Activated CD8-positive, alpha-beta memory T cell treated with anti-CD3 and anti-CD28 coated beads for 1 hour (primary cell): ENCODE measurements around the gene ZNF490.
A peak's percentile ranks its signal among the peaks of the same experiment; 100 is the strongest.
"Not testable (repeated sequence)": the region's sequence is repeated elsewhere in the genome, so short reads cannot be mapped to it uniquely, and the experiment has no call there.

Experiments
- DNase-seq, 2 donors: peaks; one replicate each; pipeline ENCODE4 v3.0.0-alpha.2; 2020; ENCODE audit warnings: low read depth in 1 of 2; ENCODE audit errors: extremely low read depth in 1 of 2

ZNF490 gene

DNA sequence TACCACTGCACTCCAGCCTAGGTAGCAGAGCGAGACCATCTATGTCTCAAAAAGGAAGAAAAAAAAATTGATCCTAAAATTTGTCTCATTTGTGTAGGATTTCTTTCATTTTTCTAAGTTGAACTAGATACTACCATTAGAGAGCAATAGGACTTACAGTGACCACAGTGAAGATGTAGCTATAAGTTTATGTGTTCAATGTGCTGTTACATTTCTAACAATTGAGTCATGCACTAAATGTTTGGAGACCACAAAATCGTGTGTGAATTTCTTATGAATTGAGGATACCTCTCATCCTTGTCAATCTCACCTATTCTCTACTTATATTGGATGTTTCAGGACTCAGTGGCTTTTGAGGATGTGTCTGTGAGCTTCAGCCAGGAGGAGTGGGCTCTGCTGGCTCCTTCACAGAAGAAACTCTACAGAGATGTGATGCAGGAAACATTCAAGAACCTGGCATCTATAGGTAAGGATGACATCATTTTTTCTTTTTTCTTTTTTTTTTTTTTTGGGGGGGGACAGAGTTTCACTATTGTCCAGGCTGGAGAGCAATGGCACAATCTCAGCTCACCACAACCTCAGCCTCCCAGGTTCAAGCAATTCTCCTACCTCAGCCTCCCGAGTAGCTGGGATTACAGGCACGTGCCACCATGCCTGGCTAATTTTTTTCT lies 12.9 kb upstream of the ZNF490 start:
- DNase-seq = no peak

DNA sequence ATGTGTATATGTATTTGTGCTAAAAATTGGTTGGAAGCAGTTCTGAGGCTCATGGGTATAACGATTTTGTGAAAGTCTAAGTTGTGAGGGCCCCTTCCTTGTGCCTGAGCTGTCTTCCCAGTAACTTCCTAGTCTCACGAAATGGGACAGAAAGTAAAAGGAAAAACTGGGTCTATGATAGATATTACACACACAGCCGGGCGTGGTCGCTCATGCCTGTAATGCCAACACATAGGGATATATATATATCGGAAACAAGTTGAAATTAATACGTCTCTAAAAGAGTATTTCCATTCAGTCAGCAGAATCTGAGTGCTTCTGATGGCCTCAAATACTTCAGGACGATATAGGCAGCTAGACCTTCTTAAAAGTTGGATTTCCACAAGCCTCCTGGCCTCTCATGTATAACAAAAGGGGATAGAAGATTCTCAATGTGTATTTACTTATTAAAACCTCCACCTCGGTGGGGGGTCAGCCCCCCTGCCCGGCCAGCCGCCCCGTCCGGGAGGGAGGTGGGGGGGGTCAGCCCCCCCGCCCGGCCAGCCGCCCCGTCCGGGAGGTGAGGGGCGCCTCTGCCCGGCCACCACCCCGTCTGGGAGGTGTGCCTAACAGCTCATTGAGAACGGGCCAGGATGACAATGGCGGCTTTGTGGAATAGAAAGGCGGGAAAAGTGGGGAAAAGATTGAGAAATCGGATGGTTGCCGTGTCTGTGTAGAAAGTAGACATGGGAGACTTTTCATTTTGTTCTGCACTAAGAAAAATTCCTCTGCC lies 10.8 kb upstream of the ZNF490 start:
- DNase-seq = not testable (repeated sequence)

DNA sequence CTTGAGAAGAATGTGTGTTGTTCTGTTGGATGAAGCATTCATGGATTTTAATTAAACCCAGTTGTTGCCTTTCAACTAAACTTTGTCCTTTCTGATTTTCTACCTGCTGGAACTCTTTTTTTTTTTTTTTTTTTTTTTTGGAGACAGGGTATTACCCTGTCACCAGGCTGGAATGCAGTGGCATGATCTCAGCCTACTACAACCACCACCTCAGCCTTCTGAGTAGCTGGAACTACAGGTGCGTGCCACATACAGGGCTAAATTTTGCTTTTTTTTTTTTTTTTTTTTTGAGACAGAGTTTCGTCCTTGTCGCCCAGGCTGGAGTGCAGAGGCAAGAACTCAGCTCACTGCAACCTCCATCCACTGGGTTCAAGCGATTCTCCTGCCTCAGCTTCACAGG lies 7.0 kb upstream of the ZNF490 start:
- no peak for DNase-seq

DNA sequence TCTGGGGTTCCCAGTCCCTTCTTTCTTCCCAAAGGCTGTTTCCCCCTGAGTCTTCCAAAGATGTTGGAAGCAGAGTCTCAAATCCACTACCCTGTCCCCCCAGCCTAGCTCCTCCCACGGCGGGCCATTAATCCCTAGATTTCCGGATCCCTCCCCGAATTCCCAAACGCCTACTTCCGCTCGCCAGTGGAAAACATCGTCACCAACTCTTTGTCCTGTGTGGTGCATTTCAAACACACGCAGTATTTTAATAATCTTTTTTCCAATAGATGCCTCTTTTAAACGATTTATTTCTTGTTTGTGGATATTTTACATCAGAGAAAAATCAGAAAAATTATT lies 717 bp upstream of the ZNF490 start:
- DNase-seq = no peak

- DNase-seq = no peak
Observed at GRCh38 chr19:12607631-12608030, 3.0 kb downstream of the ZNF490 start.

DNA sequence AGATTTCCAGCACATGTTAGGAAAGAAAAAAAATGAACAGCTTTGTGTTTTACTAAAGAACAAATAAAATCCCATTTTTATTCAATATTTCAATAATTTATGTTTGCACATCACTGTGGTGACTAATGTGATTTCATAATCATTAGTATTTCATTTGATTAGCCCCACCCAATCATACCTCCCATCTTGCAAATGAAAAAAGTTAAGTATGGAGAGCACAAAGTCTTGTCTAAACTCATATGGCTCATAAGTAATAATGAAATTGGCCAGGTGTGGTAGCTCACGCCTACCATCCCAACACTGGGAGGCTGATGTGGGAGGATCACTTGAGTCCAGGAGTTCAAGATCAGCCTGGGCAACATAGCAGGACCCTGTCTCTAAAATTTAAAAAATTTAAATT lies 3.8 kb downstream of the ZNF490 start:
- DNase-seq = no peak

GRCh38 chr19:12603714-12604113 lies 6.9 kb downstream of the ZNF490 start:
- DNase-seq = no peak

DNA sequence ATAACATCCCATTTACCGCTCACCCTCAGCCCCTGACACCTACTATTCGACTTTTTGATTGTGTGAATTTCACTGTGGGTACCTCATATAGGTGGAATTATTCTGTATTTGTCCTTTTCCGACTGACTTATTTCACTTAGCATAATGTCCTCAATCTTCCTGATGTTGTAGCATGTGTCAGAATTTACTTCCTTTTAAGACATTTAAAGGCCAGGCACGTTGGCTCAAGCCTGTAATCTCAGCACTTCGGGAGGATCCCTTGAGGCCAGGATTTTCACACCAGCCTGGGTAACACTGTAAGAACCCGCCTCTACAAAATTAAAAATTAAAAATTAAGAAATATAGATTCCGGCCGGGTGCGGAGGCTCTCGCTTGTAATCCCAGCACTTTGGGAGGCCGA lies 13.0 kb downstream of the ZNF490 start:
- no peak for DNase-seq

GRCh38 chr19:12596927-12597548 lies 13.6 kb downstream of the ZNF490 start:
- no peak for DNase-seq

- DNase-seq = no peak
Observed at GRCh38 chr19:12596485-12596884, 14.1 kb downstream of the ZNF490 start.

DNA sequence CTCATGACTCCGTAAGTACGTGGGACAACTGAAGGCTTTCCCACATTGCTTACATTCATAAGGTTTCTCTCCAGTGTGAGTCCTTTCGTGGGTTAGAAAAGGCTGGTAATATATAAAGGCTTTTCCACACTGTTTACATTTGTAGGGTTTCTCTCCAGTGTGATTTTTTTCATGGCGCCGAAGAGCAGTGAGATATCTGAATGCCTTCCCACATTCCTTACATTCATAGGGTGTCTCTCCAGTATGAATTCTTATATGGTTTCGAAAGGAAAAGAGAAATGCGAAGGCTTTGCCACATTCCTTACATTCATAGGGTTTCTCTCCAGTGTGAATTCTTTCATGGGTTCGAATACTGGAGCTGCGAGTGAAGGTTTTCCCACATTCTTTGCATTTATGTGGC lies 29.5 kb downstream of the ZNF490 start:
- no peak for DNase-seq

- DNase-seq = no peak
Observed at GRCh38 chr19:12580180-12580694, 30.4 kb downstream of the ZNF490 start.

- no peak for DNase-seq
Observed at GRCh38 chr19:12578641-12579040, 32.0 kb downstream of the ZNF490 start.

GRCh38 chr19:12574036-12574435 lies 36.6 kb downstream of the ZNF490 start:
- no peak for DNase-seq

DNA sequence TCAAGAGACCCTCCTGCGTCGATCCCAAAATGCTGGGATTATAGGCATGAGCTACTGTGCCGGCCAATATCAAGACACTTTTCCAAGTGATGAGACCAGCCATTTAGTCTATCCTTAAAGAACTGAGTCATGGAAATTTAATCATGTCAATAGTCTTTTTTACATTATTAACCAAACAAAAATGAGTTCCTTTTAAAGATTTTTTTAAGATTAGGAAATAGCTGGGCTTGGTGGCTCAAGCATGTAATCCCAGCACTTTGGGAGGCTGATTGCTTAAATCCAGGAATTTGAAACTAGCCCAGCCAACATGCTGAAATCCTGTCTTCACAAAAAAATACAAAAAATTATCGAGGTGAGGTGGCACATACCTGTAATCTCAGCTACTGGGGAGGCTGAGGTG lies 42.7 kb downstream of the ZNF490 start:
- DNase-seq = no peak

DNA sequence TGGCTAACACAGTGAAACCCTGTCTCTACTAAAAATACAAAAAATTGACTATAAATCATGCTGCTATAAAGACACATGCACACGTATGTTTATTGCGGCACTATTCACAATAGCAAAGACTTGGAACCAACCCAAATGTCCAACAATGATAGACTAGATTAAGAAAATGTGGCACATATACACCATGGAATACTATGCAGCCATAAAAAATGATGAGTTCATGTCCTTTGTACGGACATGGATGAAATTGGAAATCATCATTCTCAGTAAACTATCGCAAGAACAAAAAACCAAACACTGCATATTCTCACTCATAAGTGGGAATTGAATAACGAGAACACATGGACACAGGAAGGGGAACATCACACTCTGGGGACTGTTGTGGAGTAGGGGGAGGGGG lies 44.2 kb downstream of the ZNF490 start:
- not testable (repeated sequence) for DNase-seq

DNA sequence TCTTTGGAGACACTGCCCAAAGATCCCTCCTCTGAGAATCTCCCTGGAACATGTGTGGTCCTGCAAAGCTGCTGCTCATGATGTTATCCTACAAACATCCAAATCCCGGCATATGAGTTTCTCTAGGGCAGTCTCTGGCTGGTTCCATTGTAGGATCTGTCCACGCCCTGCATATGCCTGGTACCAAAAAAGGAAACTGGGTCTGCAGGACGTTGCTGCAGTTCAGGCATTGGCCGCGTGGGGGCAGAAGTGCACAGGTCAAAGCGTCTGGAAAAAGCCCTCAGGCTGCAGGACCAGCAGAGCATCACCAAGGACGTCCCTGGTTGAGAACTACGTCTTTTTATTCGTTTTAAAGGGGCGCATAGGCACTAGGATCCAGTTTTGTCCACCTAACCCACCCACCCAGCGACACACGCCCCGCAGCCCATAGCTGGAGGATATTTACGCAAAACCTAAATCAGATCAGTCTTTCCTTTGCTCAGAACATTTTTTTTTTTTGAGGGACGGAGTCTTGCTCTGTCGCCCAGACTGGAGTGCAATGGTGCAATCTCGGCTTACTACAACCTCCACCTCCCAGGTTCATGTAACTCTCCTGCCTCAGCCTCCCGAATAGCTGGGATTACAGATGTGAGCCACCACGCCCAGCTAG lies 46.5 kb downstream of the ZNF490 start:
- DNase-seq = peak; percentile 75 to 85

GRCh38 chr19:12555456-12555930 lies 55.1 kb downstream of the ZNF490 start:
- DNase-seq = no peak

GRCh38 chr19:12551060-12551832 lies 59.4 kb downstream of the ZNF490 start, which contains the start of gene ZNF564:
Gene ZNF564, minus strand, starts transcription at chr19:12551482. Its CDS starts 150 bp downstream, at chr19:12551332.
- peak; percentile 70 to 85 for DNase-seq

DNA sequence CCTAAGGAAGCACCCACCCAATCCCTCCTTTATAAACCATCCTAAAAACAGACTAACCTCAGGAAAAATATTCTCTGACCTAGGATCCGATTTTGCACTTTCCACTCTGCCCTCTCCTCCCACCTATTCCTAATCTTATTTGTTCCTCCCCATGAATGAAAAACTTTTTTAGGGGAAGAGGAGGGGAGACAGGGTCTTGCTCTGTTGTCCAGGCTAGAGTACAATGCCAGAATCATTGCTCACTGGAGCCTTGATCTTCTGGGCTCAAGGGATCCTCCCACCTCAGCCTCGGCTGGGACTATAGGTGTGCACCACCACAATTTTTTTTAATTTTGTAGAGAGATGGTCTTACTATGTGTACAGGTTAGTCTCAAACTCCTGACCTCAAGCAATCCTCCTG lies 63.7 kb downstream of the ZNF490 start:
- DNase-seq = no peak
